Astrocyte (in vitro differentiated cells and primary cell): ENCODE results near the gene B4GALNT2. TPM values are rescaled to one million over a fixed set of nuclear protein-coding genes. Genes with fewer than 3 reads are reported as not detected.

Source experiments
- DNase-seq: peaks from one replicate; pipeline ENCODE4 v3.0.0-alpha.2; 2010; ENCODE audit warnings: low read depth
- FAIRE-seq: peaks from 2 replicates; lab custom pipeline; 2011; peaks lifted over from hg19 to GRCh38; lab: Jason Lieb, UNC
- H2AFZ ChIP-seq: 2 replicates; pipeline ENCODE4 v1.6.0; 2012; ENCODE audit warnings: low read depth, low read length, inconsistent platforms
- H3K27ac ChIP-seq: 2 replicates; pipeline ENCODE4 v1.5.1; 2011; ENCODE audit warnings: low read depth, low read length, inconsistent platforms
- H3K27me3 ChIP-seq: 2 replicates; pipeline ENCODE4 v1.6.0; 2011; ENCODE audit warnings: low read length, inconsistent platforms; ENCODE audit not compliant: insufficient read depth
- H3K36me3 ChIP-seq: 2 replicates; pipeline ENCODE4 v1.5.1; 2011; ENCODE audit warnings: low read length, inconsistent platforms; ENCODE audit not compliant: insufficient read depth
- H3K4me1 ChIP-seq: 2 replicates; pipeline ENCODE4 v1.5.1; 2011; ENCODE audit warnings: low read length, inconsistent platforms; ENCODE audit not compliant: insufficient read depth
- H3K4me2 ChIP-seq: 2 replicates; pipeline ENCODE4 v1.6.0; 2012; ENCODE audit warnings: low read length, inconsistent platforms
- H3K4me3 ChIP-seq: 2 replicates; pipeline ENCODE4 v1.5.1; 2011; ENCODE audit warnings: low read depth, mild to moderate bottlenecking, low read length, inconsistent platforms; ENCODE audit not compliant: insufficient read depth
- H3K79me2 ChIP-seq: 2 replicates; pipeline ENCODE4 v1.6.0; 2012; ENCODE audit warnings: mild to moderate bottlenecking, low read length, inconsistent platforms; ENCODE audit not compliant: insufficient read depth
- H3K9ac ChIP-seq: 2 replicates; pipeline ENCODE4 v1.6.0; 2012; ENCODE audit warnings: mild to moderate bottlenecking, low read length, inconsistent platforms
- H3K9me3 ChIP-seq: 2 replicates; pipeline ENCODE4 v1.5.1; 2012; ENCODE audit warnings: low read depth, mild to moderate bottlenecking, low read length, inconsistent platforms; ENCODE audit not compliant: insufficient read depth
- H4K20me1 ChIP-seq: 2 replicates; pipeline ENCODE4 v1.6.0; 2012; ENCODE audit warnings: low read length, inconsistent platforms; ENCODE audit not compliant: insufficient read depth
- H3K27ac Mint-ChIP-seq: one replicate; pipeline ENCODE4 v1.8.0; 2021; ENCODE audit warnings: mild to moderate bottlenecking, mixed read lengths; ENCODE audit not compliant: unreplicated experiment
- H3K27me3 Mint-ChIP-seq: one replicate; pipeline ENCODE4 v1.8.0; 2021; ENCODE audit warnings: low read depth, mixed read lengths; ENCODE audit not compliant: unreplicated experiment
- H3K36me3 Mint-ChIP-seq: one replicate; pipeline ENCODE4 v1.8.0; 2021; ENCODE audit warnings: low read depth, mixed read lengths; ENCODE audit not compliant: unreplicated experiment
- H3K4me1 Mint-ChIP-seq: one replicate; pipeline ENCODE4 v1.8.0; 2021; ENCODE audit warnings: low read depth, mixed read lengths; ENCODE audit not compliant: unreplicated experiment
- H3K4me3 Mint-ChIP-seq: one replicate; pipeline ENCODE4 v1.8.0; 2021; ENCODE audit warnings: mild to moderate bottlenecking, moderate library complexity, mixed read lengths; ENCODE audit not compliant: unreplicated experiment
- H3K9me3 Mint-ChIP-seq: one replicate; pipeline ENCODE4 v1.8.0; 2021; ENCODE audit warnings: mild to moderate bottlenecking, mixed read lengths; ENCODE audit not compliant: unreplicated experiment
- CTCF ChIP-seq: IDR thresholded peaks from 2 replicates; pipeline ENCODE4 v1.5.1; 2011; ENCODE audit warnings: low read depth, mild to moderate bottlenecking, inconsistent platforms, low read length, moderate library complexity; ENCODE audit not compliant: insufficient read depth
- EZH2 ChIP-seq: IDR thresholded peaks from 2 replicates; pipeline ENCODE4 v1.6.1; 2012; ENCODE audit warnings: mild to moderate bottlenecking, low read length, inconsistent platforms; ENCODE audit not compliant: insufficient read depth
- total RNA-seq: library from RNA; stranded (reverse); gene quantifications from 2 replicates; pipeline ENCODE4 v1.2.1, GENCODE V29; 2021

The B4GALNT2 gene
- total RNA-seq, 1 donor from 2014 or later: not detected

- peaks cover 1% of the 10 kb centered on the region for H3K9me3 Mint-ChIP-seq
- DNase-seq (peak; percentile 26), FAIRE-seq (no peak)
- H2AFZ ChIP-seq: peak within 1 kb of the TSS; percentile 65
- H3K4me2 ChIP-seq: peak within 1 kb of the TSS; percentile 78
- H3K27ac Mint-ChIP-seq: peak within 1 kb of the TSS; percentile 50
- peaks cover 27% of the 10 kb centered on the region for H3K27me3 Mint-ChIP-seq
- H4K20me1 ChIP-seq: no peaks in the 10 kb centered on the region
- no peak for TF ChIP-seq EZH2
- peak within 1 kb of the TSS; percentile 55 for H3K9ac ChIP-seq
- H3K27me3 ChIP-seq: no peaks in the 10 kb centered on the region
- H3K36me3 ChIP-seq: no peaks in the 10 kb centered on the region
- H3K4me3 Mint-ChIP-seq: no peak within 1 kb of the TSS
- H3K27ac ChIP-seq: no peak within 1 kb of the TSS
- H3K4me1 Mint-ChIP-seq: peaks cover 9% of the 10 kb centered on the region
- no peaks in the 10 kb centered on the region for H3K79me2 ChIP-seq
- peaks cover 15% of the 10 kb centered on the region for H3K4me1 ChIP-seq
- H3K9me3 ChIP-seq: no peaks in the 10 kb centered on the region
- H3K36me3 Mint-ChIP-seq: no peaks in the 10 kb centered on the region
- peak within 1 kb of the TSS; percentile 3 for H3K4me3 ChIP-seq
Observed at GRCh38 chr17:49210158-49211029, 77.8 kb downstream of the B4GALNT2 start, which contains the start of the genes ABI3 and GNGT2. ABI3 (plus strand) TSS chr17:49210707; CDS start chr17:49210725, 18 bp downstream. GNGT2 (minus strand) TSS chr17:49210574; CDS start chr17:49207422, 3,152 bp downstream.

- peaks cover 9% of the 10 kb centered on the region for H3K4me1 Mint-ChIP-seq
Observed at GRCh38 chr17:49213399-49213798, 80.8 kb downstream of the B4GALNT2 start.

GRCh38 chr17:49213847-49214246 lies 81.3 kb downstream of the B4GALNT2 start:
- H3K4me3 Mint-ChIP-seq: no peak overlapping the region
- Histone ChIP-seq H3K4me3 (no peak overlapping the region), H3K4me1 (peaks cover 15% of the 10 kb centered on the region), H3K27me3 (no peaks in the 10 kb centered on the region), H4K20me1 (no peaks in the 10 kb centered on the region), H2AFZ (no peak overlapping the region), H3K79me2 (no peaks in the 10 kb centered on the region), H3K36me3 (no peaks in the 10 kb centered on the region), H3K27ac (no peak overlapping the region), H3K4me2 (no peak overlapping the region), H3K9me3 (no peaks in the 10 kb centered on the region), H3K9ac (no peak overlapping the region)
- peaks cover 26% of the 10 kb centered on the region for H3K27me3 Mint-ChIP-seq
- no peak for FAIRE-seq
- TF ChIP-seq CTCF (no peak), EZH2 (no peak)
- H3K4me1 Mint-ChIP-seq: peaks cover 9% of the 10 kb centered on the region
- H3K9me3 Mint-ChIP-seq: no peaks in the 10 kb centered on the region
- DNase-seq: no peak
- H3K36me3 Mint-ChIP-seq: peaks cover 2% of the 10 kb centered on the region
- no peak overlapping the region for H3K27ac Mint-ChIP-seq

More at GRCh38 chr17:49213399-49213798, 80.8 kb downstream of the B4GALNT2 start:
- Histone ChIP-seq H3K9me3 (no peaks in the 10 kb centered on the region), H3K27me3 (no peaks in the 10 kb centered on the region), H3K9ac (no peak overlapping the region), H3K4me2 (no peak overlapping the region), H2AFZ (no peak overlapping the region), H4K20me1 (no peaks in the 10 kb centered on the region), H3K36me3 (no peaks in the 10 kb centered on the region), H3K4me1 (peaks cover 15% of the 10 kb centered on the region), H3K27ac (no peak overlapping the region), H3K4me3 (no peak overlapping the region), H3K79me2 (no peaks in the 10 kb centered on the region)
- DNase-seq (no peak), FAIRE-seq (no peak)
- Mint-ChIP-seq H3K27ac (no peak overlapping the region), H3K4me3 (no peak overlapping the region), H3K9me3 (no peaks in the 10 kb centered on the region), H3K27me3 (peaks cover 24% of the 10 kb centered on the region), H3K36me3 (peaks cover 2% of the 10 kb centered on the region)
- no peak for TF ChIP-seq EZH2
- no peak for TF ChIP-seq CTCF
